ENCODE data around the gene IL17REL. TPM values are rescaled to one million over a fixed set of nuclear protein-coding genes. Genes with fewer than 3 reads are reported as not detected.

Gene IL17REL
- total RNA-seq, 4 donors from 2014 or later, result not detected

GRCh38 chr22:50004918-50005317 lies 7.6 kb downstream of the IL17REL start:
- DNase-seq (ENCODE audit: low spot score) (no peak), ATAC-seq (ENCODE audit: low FRiP score) (no peak)
- TF ChIP-seq, protein P1, sequence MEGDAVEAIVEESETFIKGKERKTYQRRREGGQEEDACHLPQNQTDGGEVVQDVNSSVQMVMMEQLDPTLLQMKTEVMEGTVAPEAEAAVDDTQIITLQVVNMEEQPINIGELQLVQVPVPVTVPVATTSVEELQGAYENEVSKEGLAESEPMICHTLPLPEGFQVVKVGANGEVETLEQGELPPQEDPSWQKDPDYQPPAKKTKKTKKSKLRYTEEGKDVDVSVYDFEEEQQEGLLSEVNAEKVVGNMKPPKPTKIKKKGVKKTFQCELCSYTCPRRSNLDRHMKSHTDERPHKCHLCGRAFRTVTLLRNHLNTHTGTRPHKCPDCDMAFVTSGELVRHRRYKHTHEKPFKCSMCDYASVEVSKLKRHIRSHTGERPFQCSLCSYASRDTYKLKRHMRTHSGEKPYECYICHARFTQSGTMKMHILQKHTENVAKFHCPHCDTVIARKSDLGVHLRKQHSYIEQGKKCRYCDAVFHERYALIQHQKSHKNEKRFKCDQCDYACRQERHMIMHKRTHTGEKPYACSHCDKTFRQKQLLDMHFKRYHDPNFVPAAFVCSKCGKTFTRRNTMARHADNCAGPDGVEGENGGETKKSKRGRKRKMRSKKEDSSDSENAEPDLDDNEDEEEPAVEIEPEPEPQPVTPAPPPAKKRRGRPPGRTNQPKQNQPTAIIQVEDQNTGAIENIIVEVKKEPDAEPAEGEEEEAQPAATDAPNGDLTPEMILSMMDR (IDR thresholded peaks at IDR 0.05), result no peak

GRCh38 chr22:50002791-50003190 lies 9.8 kb downstream of the IL17REL start:
- ATAC-seq (ENCODE audit: low FRiP score) (peak; percentile 11), DNase-seq (ENCODE audit: low spot score) (no peak)
- TF ChIP-seq, protein P1 (IDR thresholded peaks at IDR 0.05), result no peak

- ATAC-seq (ENCODE audit: low FRiP score) (no peak), DNase-seq (ENCODE audit: low spot score) (no peak)
- TF ChIP-seq, protein P1 (IDR thresholded peaks at IDR 0.05), result no peak
Measured at GRCh38 chr22:50001388-50002231, 11.0 kb downstream of the IL17REL start.

- TF ChIP-seq, protein P1 (IDR thresholded peaks at IDR 0.05), result no peak
- ATAC-seq (ENCODE audit: low FRiP score), result no peak
- DNase-seq (ENCODE audit: low spot score), result no peak
Measured at GRCh38 chr22:50000587-50001387, 11.8 kb downstream of the IL17REL start.

- no peak for ATAC-seq (ENCODE audit: low FRiP score)
- peak; percentile 16 for DNase-seq (ENCODE audit: low spot score)
- TF ChIP-seq, protein P1 (IDR thresholded peaks at IDR 0.05), result no peak
Measured at GRCh38 chr22:49999946-50000586, 12.5 kb downstream of the IL17REL start.

GRCh38 chr22:49999063-49999945 lies 13.3 kb downstream of the IL17REL start:
- DNase-seq (ENCODE audit: low spot score) (peak; percentile 20), ATAC-seq (ENCODE audit: low FRiP score) (no peak)
- TF ChIP-seq, protein P1 (IDR thresholded peaks at IDR 0.05), result no peak

Measured in omental fat pad (tissue), 4 donors.